GM18505 (cell line): ENCODE data around the gene C3orf62.

Experiments
- ATAC-seq: cut with Tn5 transposase; IDR thresholded peaks from one replicate; pipeline ENCODE4 v1.9.1; 2021; ENCODE audit not compliant: unreplicated experiment
- POLR2A ChIP-seq: IDR thresholded peaks from 4 replicates; pipeline ENCODE4 v1.6.1; 2011; ENCODE audit warnings: borderline replicate concordance; ENCODE audit not compliant: insufficient read depth, insufficient read length; ENCODE audit errors: extremely low read depth

C3orf62 gene

GRCh38 chr3:49294343-49294742, 17.3 kb upstream of the C3orf62 start:
- ATAC-seq: no peak

GRCh38 chr3:49283997-49284396, 7.0 kb upstream of the C3orf62 start:
- no peak for TF ChIP-seq POLR2A
- no peak for ATAC-seq

More at GRCh38 chr3:49294343-49294742, 17.3 kb upstream of the C3orf62 start:
- no peak for TF ChIP-seq POLR2A

GRCh38 chr3:49279376-49279775, 2.3 kb upstream of the C3orf62 start:
- no peak for ATAC-seq
- TF ChIP-seq POLR2A: no peak

DNA sequence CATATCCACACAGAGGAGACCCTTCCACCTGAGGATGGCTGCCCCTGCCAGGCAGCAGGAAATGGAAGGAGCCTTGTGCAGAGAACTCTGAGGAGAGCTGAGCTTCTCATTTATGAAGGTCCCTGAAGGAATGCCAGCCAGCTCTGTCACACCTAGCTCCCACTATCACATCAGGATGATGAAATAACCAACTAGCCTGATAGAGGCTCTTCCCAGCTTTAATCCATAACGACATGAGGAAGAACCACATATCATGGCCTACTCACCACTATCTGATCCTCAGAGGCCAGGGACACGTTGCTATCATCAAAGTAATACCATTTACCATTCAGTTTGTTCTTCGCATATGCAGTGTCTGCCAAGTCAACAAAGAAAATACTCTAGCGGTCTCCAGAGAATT, 1.5 kb upstream of the C3orf62 start:
- TF ChIP-seq POLR2A: no peak
- no peak for ATAC-seq

GRCh38 chr3:49277383-49277775, 347 bp upstream of the C3orf62 start:
- no peak for TF ChIP-seq POLR2A
- ATAC-seq: no peak

DNA sequence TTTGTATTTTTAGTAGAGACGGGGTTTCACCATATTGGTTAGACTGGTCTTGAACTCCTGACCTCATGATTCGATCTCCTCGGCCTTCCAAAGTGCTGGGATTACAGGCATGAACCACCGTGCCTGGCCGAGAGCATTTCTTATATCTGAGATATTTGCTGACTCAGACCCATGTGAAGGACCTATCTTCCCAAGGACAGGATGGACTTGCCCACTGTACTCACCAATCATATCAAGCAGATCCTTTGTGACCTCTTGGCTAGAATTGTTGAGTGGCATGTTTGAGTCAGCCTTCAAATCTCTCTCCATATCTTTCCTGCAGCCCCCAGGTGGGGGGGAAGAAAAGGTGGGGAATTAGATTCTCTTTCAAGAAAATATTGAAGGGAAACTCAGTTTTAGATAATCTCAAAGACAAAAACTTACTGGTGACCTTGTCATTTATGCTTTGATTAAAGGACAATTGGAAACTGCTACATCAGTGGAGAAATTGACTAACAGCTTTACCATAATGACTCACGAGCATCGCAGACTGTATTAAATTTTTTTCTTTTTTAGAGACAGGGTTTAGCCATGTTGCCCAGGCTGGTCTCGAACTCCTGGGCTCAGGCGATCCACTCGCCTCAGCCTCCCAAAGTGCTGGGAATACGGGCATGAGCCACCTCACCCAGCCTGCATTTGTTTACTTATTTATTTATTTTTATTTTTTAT, 3.1 kb downstream of the C3orf62 start:
- ATAC-seq: no peak
- no peak for TF ChIP-seq POLR2A

DNA sequence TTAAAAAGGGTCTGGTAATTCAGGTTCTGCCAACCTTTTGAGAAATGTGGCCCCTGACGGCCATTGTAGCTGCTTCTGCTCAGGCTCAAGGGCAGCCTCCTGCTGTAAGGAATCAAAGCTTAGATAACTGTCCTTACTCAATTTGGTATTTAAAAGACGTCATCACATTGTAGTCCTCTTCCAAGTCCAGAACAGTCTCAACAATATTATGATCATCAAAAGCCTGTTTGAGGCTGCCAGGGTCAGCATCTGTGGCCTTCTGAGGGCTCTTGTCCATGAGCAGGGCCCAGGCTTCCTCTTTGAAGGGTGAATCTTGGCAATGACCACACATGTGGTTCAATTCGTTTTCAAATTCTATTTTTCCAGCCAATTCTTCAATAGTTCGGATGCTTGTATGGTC, 6.0 kb downstream of the C3orf62 start:
- ATAC-seq: no peak
- TF ChIP-seq POLR2A: no peak

DNA sequence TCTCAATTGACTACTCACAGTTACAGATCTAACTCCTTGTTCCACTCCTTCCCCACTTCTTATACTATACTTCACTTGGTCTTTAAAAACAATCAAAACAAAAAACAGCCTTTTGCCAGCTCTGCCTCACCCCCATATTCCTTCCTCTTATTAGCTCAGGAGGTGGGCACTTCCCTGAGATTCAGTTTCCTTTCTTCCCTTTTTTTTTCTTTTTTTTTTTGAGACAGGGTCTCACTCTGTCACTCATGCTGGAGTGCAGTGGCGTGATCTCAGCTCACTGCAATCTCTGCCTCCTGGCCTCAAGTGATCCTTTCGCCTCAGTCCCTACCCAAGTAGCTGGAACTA, 6.9 kb downstream of the C3orf62 start:
- no peak for ATAC-seq
- no peak for TF ChIP-seq POLR2A

- TF ChIP-seq POLR2A: no peak
- no peak for ATAC-seq
These were observed 7.4 kb downstream of the C3orf62 start for GRCh38 chr3:49269443-49270155.

DNA sequence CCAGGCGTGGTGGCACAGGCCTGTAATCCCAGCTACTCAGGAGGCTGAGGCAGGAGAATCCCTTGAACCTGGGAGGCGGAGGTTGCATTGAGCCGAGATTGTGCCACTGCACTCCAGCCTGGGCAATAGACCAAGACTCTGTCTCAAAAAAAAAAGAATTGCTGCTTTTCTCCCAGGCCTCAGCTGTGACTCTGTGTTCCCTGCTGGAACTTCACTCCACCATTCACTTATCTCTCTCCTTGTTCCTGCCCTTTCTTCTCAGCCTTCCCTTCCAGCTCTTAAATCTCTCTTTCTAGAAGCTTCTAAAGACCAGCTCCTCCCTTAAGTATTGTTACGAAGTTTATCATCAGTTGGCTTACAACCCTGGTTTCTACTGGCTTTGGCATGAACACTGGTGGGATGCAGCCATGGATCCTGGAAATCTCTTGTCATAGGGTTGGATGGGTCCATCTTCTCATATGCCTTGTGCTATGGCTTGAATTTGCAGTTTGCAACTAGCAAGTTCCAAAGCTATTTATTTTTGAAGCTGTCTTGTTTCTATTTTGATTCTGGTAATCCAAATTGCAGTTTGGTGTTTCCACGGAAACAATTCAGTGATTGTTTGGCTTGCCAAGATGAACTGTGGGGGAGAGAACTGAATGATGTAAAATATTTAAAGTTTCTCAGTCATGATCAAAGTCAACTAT, 10.5 kb downstream of the C3orf62 start:
- no peak for TF ChIP-seq POLR2A
- ATAC-seq: no peak

GRCh38 chr3:49265661-49266386, 11.2 kb downstream of the C3orf62 start:
- no peak for TF ChIP-seq POLR2A
- ATAC-seq: no peak

DNA sequence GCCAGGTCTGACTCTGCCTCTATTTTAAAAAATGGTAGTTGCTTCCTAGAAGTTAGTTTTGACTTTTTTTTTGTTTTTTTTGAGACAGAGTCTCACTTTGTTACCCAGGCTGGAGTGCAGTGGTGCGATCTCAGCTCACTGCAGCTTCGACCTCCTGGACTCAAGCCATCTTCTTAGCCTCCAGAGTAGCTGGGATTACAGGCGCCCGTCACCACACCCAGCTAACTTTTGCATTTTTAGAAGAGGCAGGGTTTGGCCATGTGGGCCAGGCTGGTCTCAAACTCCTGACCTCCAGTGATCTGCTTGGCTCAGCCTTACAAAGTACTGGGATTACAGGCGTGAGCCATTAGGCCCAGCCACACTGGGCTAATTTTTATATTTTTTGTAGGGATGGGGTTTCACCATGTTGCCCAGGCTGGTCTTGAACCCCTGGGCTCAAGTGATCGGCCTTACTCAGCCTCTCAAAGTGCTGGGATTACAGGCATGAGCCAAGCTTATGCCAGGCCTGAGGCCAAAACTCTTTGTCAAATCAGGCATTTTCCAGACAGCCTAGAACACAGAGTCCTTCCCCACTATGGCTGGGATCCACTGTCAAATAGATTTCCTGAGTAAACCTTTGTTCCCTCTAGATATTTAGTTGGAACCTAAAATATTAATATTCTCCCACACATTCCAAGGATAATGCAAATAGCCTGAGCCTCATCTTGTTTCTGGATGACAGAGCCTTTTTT, 13.7 kb downstream of the C3orf62 start:
- no peak for ATAC-seq
- TF ChIP-seq POLR2A: no peak

DNA sequence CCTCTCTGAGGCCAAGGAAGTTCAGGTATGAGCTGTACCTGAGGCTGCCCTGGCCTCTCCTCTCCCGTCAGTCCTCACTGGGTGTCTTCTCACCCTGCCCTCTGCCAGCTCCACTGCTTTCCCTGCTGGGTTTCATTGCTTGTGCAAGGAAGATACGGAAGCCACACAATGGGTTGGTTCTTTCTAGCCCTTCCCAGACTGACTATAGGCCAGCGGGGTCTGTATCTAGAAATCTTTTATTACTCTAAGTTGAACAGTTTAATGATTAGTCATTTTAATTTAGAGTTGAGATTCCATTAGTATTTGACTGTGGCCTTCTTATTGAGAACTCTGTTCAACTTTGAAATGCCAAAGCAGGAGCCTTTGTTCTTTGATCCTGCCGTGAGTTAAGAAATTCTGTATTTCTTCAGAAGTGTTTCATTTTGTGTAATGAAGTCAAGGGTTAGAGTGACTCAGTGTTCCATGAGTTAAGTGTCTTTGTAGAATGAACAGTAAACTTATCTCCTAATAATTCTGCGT, 16.2 kb downstream of the C3orf62 start:
- no peak for TF ChIP-seq POLR2A
- no peak for ATAC-seq

- ATAC-seq: no peak
- TF ChIP-seq POLR2A: no peak
These were observed 19.8 kb downstream of the C3orf62 start for GRCh38 chr3:49257187-49257586.
